HG02571 (cell line): ENCODE results near the gene ARHGAP24.
"Not testable (repeated sequence)": the region's sequence is repeated elsewhere in the genome, so short reads cannot be mapped to it uniquely, and the experiment has no call there.

ENCODE experiments used
- ATAC-seq: cut with Tn5 transposase; IDR thresholded peaks from one replicate; pipeline ENCODE4 v1.9.1; 2021; ENCODE audit warnings: mild to moderate bottlenecking, moderate library complexity; ENCODE audit not compliant: unreplicated experiment

ARHGAP24 gene

GRCh38 chr4:85836588-85837438, 361.9 kb downstream of the ARHGAP24 start:
- no peak for ATAC-seq

GRCh38 chr4:85837439-85837733, 362.4 kb downstream of the ARHGAP24 start:
- no peak for ATAC-seq

- ATAC-seq: not testable (repeated sequence)
These were observed 365.1 kb downstream of the ARHGAP24 start for GRCh38 chr4:85839981-85840451.

GRCh38 chr4:85842540-85842939, 367.6 kb downstream of the ARHGAP24 start:
- no peak for ATAC-seq

DNA sequence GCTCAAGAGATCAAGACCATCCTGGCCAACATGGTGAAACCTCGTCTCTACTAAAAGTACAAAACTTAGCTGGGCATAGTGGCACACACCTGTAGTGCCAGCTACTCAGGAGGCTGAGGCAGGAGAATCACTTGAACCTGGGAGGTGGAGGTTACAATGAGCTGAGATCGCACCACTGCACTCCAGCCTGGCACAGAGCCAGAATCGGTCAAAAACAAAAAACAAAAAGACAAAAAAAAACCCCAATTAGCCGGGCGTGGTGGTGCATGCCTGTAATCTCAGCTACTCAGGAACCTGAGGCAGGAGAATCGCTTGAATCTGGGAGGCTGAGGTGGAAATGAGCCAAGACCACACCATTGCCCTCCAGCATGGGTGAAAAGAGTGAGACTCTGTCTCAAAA, 378.8 kb downstream of the ARHGAP24 start:
- not testable (repeated sequence) for ATAC-seq

GRCh38 chr4:85854546-85854945, 379.6 kb downstream of the ARHGAP24 start:
- no peak for ATAC-seq

- no peak for ATAC-seq
These were observed 385.3 kb downstream of the ARHGAP24 start for GRCh38 chr4:85860066-85860740.

GRCh38 chr4:85861064-85861765, 386.3 kb downstream of the ARHGAP24 start:
- ATAC-seq: no peak

GRCh38 chr4:85862896-85863295, 387.9 kb downstream of the ARHGAP24 start:
- no peak for ATAC-seq

- ATAC-seq: no peak
These were observed 389.6 kb downstream of the ARHGAP24 start for GRCh38 chr4:85864259-85865205.

DNA sequence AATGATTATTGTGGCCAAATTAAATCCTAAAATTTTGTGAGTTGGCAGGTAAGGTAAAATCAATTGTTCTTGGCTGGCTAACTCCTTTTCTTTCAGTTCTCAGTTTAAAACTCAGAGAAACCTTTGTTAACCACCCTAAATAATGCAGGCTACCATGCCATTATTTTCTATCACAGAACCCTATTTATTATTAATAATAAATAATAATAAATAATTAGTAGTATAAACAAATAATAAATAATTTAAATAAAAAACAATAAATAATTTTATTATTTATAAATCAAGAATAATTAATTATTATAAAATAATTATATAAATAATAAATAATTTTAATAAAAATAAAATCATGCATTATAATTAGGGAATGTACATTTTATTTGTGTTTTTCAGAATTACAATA, 390.3 kb downstream of the ARHGAP24 start:
- ATAC-seq: no peak

DNA sequence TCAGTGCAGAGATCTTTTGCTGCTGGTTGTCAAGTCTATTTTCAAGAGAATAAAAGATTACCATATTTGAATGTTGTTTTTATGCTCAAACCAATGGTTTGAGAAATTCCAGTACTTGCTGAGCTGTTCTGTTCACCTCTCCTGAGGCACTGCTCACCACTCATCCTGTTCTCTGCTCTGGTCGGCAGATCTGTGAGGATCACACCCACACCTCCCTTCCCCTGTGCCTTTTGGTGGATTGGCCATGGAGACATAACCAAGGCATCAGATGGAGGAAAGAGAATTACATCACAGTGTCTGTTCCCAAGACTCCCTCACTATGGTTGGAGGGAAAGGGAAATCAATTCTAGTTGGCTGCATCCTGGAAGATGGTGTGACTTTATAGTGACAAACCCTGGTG, 391.6 kb downstream of the ARHGAP24 start:
- ATAC-seq: no peak

GRCh38 chr4:85867271-85867670, 392.3 kb downstream of the ARHGAP24 start:
- no peak for ATAC-seq

DNA sequence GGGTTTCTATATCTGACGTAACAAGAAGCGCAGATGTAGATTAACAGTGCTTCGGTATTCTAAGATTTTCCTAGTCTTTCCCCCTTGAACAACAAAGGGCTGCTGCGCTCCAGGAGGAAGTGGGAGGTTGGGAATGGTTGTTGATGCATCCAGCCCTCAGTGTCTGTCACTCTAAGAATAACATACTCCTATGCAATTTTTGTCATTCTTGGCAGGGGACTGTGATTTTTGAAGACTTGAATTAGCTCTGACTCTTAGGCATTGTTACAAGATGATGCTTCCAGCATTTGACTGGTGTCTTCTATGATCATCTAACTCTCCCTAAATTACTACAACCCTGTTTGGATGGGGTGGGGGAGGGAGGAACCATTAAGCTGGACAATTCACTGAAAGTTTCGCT, 394.2 kb downstream of the ARHGAP24 start:
- no peak for ATAC-seq

DNA sequence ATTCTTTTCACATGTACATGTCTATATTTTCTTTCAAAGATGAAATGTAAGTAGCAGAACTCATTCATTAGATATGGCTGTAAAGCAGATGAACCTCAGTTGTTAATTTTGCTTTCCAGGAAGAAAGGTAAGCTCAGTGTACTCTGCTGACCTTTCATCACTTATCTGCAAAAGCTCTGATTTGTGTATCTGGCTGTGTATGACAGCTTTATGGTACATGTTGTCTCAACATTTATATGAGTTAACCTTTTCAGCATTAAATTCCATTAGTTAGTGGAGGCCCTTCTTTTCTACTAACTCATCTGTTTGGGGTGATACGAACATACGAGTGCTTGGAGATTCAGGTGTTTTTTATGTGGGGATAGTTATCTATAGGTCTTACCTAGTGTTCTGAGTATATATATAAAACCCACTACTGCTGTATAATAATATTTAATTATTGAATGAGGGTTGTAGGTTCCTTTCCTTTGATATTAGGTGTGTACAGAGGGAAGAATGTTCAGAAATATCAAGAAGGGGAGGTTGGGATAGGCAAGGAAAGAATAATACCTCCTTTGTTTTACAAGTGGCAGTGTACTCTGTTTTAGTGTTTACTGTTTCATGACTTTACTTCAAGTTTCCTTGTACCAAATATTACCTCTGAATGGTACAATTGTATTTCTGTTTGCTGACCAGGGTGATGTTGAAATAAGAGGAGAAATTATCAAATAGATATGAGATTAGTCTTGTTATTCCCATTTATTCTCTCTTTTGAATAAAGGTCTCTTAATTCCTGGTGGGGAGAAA, 395.5 kb downstream of the ARHGAP24 start:
- no peak for ATAC-seq

GRCh38 chr4:85873566-85873965, 398.6 kb downstream of the ARHGAP24 start:
- no peak for ATAC-seq

DNA sequence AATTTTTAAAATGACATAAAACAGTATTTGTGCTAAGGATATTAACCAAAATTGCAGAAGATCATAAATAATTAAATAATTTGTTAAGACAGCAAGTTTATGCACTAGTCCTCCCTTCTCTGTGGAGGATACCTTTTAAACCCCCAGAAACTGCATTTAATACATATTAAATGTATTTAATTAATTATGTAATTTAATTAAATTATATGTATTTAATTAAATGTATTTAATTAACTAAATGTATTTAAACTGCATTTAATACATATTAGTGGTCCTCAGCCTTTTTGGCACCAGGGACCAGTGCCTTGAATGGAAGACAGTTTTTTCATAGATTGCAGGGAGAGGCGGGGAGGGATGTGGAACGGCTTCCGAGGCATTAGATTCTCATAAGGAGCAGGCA, 404.6 kb downstream of the ARHGAP24 start:
- no peak for ATAC-seq

DNA sequence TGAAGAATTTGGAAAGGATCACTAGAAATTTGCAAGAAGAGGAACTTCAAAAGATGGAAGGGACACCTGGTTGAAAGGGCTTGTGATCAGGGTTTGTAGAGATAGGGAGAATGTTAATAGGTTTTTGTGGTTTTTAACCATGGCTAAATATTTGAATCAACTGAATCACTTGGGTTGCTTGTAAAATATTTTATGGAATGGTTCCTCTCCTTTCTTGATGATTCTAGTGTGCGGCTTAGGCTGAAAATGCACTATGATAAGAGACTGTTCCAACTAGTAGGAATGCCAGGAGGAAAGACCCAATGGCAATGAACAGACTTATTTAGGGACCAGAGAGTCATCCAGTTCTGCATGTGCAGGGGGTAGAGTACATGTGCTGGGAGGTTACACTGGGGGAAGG, 408.2 kb downstream of the ARHGAP24 start:
- ATAC-seq: no peak

DNA sequence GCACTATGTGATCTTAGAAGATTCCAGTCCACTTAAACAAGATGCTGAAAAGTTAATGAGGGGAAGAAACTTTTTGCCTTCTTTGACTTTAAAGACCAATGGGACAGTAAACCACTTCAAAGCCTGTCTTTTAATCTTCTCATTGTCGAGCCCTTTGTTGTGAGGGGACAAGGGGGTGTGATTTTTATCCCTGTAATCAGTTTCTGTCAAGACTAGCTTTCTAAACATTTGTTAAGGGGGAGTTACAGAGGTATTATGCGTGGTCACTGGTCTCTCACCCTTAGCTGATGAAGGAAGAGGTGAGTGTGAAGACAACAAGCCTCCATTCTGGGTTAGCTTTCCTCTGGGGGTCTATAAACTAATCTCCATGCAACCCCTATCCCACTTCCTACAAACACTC, 409.3 kb downstream of the ARHGAP24 start:
- no peak for ATAC-seq

GRCh38 chr4:85886665-85887064, 411.7 kb downstream of the ARHGAP24 start:
- no peak for ATAC-seq
